HepG2 (cell line): ENCODE data around the gene ATAD2B. TPM values are rescaled to one million over a fixed set of nuclear protein-coding genes. Genes with fewer than 3 reads are reported as not detected.
A peak's percentile ranks its signal among the peaks of the same experiment; 100 is the strongest.

Experiments used
- ATAC-seq: fragments of 200-7000 bp; cut with Tn5 transposase; 3 replicates; pipeline ENCODE4 v1.9.1; 2020; ENCODE audit warnings: mild to moderate bottlenecking, moderate library complexity
- BruUV-seq: library from RNA; stranded (reverse); fragments of 400-500 nt; replicated peaks from 2 replicates; lab custom pipeline; 2021; lab: Mats Ljungman, UMichigan
- CTCF ChIA-PET: fragments of 300-600 bp; formaldehyde crosslinking; extraction: SDS; loops from one replicate; lab custom pipeline; 2021; ENCODE audit warnings: low total read pairs, inconsistent platforms, low intra/inter-chr PET ratio; lab: Yijun Ruan, JAX
- POLR2A ChIA-PET: fragments of 350-600 bp; sonication (Branson Sonifier 250); formaldehyde crosslinking; loops from one replicate; lab custom pipeline; 2020; ENCODE audit warnings: antibody characterized with exemption, inconsistent platforms; lab: Yijun Ruan, JAX
- DNase-seq: peaks from one replicate; pipeline ENCODE4 v3.0.0-alpha.2; 2015; ENCODE audit warnings: low spot score
- FAIRE-seq: peaks from 3 replicates; lab custom pipeline; 2011; peaks lifted over from hg19 to GRCh38; lab: Jason Lieb, UNC
- H2AFZ ChIP-seq: one replicate; pipeline ENCODE4 v1.6.1; 2011; ENCODE audit warnings: low read length, inconsistent platforms
- H3K27ac ChIP-seq: fragments of 300-600 bp; 3 replicates; pipeline ENCODE4 v1.8.0; 2011; ENCODE audit warnings: mixed run types, mild to moderate bottlenecking, mixed read lengths, low read length, inconsistent platforms; ENCODE audit not compliant: insufficient read depth; ENCODE audit errors: extremely low read length
- H3K27me3 ChIP-seq, 2 experiments: fragments of 200-600 bp in 1 of 2; 2 replicates in 1 of 2; 3 replicates in 1 of 2; pipeline versions ENCODE4 v1.6.0 to v1.8.0; 2011; ENCODE audit warnings: low read length in 2 of 2, mild to moderate bottlenecking in 2 of 2, moderate library complexity in 2 of 2, inconsistent platforms in 1 of 2; ENCODE audit not compliant: insufficient read depth in 2 of 2, control insufficient read depth in 1 of 2
- H3K36me3 ChIP-seq, 2 experiments: fragments of 200-600 bp in 1 of 2; replicated peaks in 1 of 2; 2 replicates in 1 of 2; 3 replicates in 1 of 2; pipeline versions ENCODE4 v1.5.1 to v1.8.0; 2011; ENCODE audit warnings: low read length in 2 of 2, inconsistent platforms in 1 of 2; ENCODE audit not compliant: insufficient read depth in 2 of 2, control insufficient read depth in 1 of 2
- H3K4me1 ChIP-seq: 2 replicates; pipeline ENCODE4 v1.5.1; 2012; ENCODE audit warnings: low read length, inconsistent platforms; ENCODE audit not compliant: insufficient read depth
- H3K4me2 ChIP-seq: 2 replicates; pipeline ENCODE4 v1.6.0; 2011; ENCODE audit warnings: low read depth, low read length, inconsistent platforms
- H3K4me3 ChIP-seq, 3 experiments: fragments of 200-600 bp in 1 of 3; sonication (generic), shearing (Covaris generic) in 1 of 3; replicated peaks in 1 of 3; 2 replicates each; pipeline ENCODE4 v1.5.1; 2011 to 2016; ENCODE audit warnings: low read length in 3 of 3, inconsistent platforms in 2 of 3, low read depth in 2 of 3, mild to moderate bottlenecking in 2 of 3, control low read depth in 1 of 3, mixed read lengths in 1 of 3; ENCODE audit not compliant: insufficient read depth in 1 of 3
- H3K79me2 ChIP-seq: one replicate; pipeline ENCODE4 v1.6.1; 2011; ENCODE audit warnings: low read length, inconsistent platforms; ENCODE audit not compliant: insufficient read depth
- H3K9ac ChIP-seq: 2 replicates; pipeline ENCODE4 v1.6.0; 2011; ENCODE audit warnings: mild to moderate bottlenecking, low read depth, low read length, inconsistent platforms; ENCODE audit not compliant: insufficient read depth
- H3K9me3 ChIP-seq: 2 replicates; pipeline ENCODE4 v1.5.1; 2012; ENCODE audit warnings: mild to moderate bottlenecking, low read length
- H4K20me1 ChIP-seq: 2 replicates; pipeline ENCODE4 v1.6.0; 2011; ENCODE audit warnings: inconsistent platforms, mild to moderate bottlenecking, low read length, moderate library complexity; ENCODE audit not compliant: insufficient read depth
- ARNT2 ChIP-seq: sonication (generic); formaldehyde crosslinking; IDR thresholded peaks from 2 replicates; pipeline ENCODE4 v1.8.0; 2022; ENCODE audit warnings: mild to moderate bottlenecking, low read depth, missing genetic modification reagents, moderate library complexity
- ATF7 ChIP-seq, 2 experiments: fragments of 450-650 bp in 1 of 2; sonication (generic) in 1 of 2; formaldehyde crosslinking in 1 of 2; IDR thresholded peaks; 2 replicates each; pipeline versions ENCODE4 v1.4.0 to v1.6.1; 2016 to 2020; ENCODE audit warnings: antibody characterized with exemption in 1 of 2, mild to moderate bottlenecking in 1 of 2, missing genetic modification reagents in 1 of 2
- HNF1B ChIP-seq: sonication (generic); formaldehyde crosslinking; IDR thresholded peaks from 2 replicates; pipeline ENCODE4 v1.5.1; 2020; ENCODE audit warnings: mild to moderate bottlenecking, moderate library complexity, missing genetic modification reagents
- JDP2 ChIP-seq: sonication (generic); formaldehyde crosslinking; IDR thresholded peaks from 2 replicates; pipeline ENCODE4 v1.8.1; 2022; ENCODE audit warnings: missing genetic modification reagents, borderline replicate concordance
- RBM39 ChIP-seq: fragments of 200-400 bp; formaldehyde crosslinking; IDR thresholded peaks from one replicate; pipeline ENCODE4 v1.6.1; 2018; ENCODE audit warnings: antibody characterized with exemption, mild to moderate bottlenecking, low read depth, low read length; ENCODE audit not compliant: poor library complexity, severe bottlenecking
- ZBTB21 ChIP-seq: sonication (generic); formaldehyde crosslinking; IDR thresholded peaks from 2 replicates; pipeline ENCODE4 v1.4.0; 2020; ENCODE audit warnings: missing genetic modification reagents
- ZBTB4 ChIP-seq: sonication (generic); formaldehyde crosslinking; IDR thresholded peaks from 2 replicates; pipeline ENCODE4 v1.4.0; 2020; ENCODE audit warnings: missing genetic modification reagents, mild to moderate bottlenecking, borderline replicate concordance
- ZFP1 ChIP-seq: IDR thresholded peaks from 2 replicates; pipeline ENCODE4 v1.6.1; 2016
- ZNF350 ChIP-seq: sonication (generic); formaldehyde crosslinking; IDR thresholded peaks from 2 replicates; pipeline ENCODE4 v1.4.0; 2020; ENCODE audit warnings: mild to moderate bottlenecking, low read depth, missing genetic modification reagents, borderline replicate concordance
- ZNF567 ChIP-seq: sonication (generic); formaldehyde crosslinking; IDR thresholded peaks from 2 replicates; pipeline ENCODE4 v1.8.1; 2023; ENCODE audit warnings: mild to moderate bottlenecking, missing genetic modification reagents, borderline replicate concordance
- ZNF75D ChIP-seq: sonication (generic); formaldehyde crosslinking; IDR thresholded peaks from 2 replicates; pipeline ENCODE4 v1.8.1; 2023; ENCODE audit warnings: missing genetic modification reagents, mild to moderate bottlenecking, borderline replicate concordance
- WGBS: methylation state at CpG from one replicate; pipeline ENCODE4 v1.1.6; 2017; ENCODE audit warnings: low lambda C conversion rate; 5-methylcytosine and 5-hydroxymethylcytosine counted together
- in situ Hi-C: cut with HindIII; loops from 2 replicates; pipeline ENCODE4 v1.10.0; 2017; ENCODE audit warnings: low pct_unique_long_range_greater_than_20kb; ENCODE audit not compliant: extremely low pct_ligation_motif_present
- intact Hi-C: fragments of 100-400 bp; cut with micrococcal nuclease; formaldehyde crosslinking; loops from one replicate; pipeline ENCODE4 v1.10.0; 2022; ENCODE audit not compliant: unreplicated experiment
- polyA plus RNA-seq, 8 experiments: library from polyadenylated mRNA; depleted of rRNA in 3 of 8; stranded (reverse) in 7 of 8; unstranded in 1 of 8; fragments of >200 nt; fragmentation: Illumina TruSeq in 4 of 8; extraction: Trizol in 4 of 8; gene quantifications; 2 replicates each; pipeline versions ENCODE4 v1.2.1 to v1.2.3, GENCODE V29; 2011 to 2016; ENCODE audit warnings: low read depth in 4 of 8, missing spikeins in 1 of 8, mixed read lengths in 1 of 8; ENCODE audit not compliant: insufficient read depth in 1 of 8
- total RNA-seq, 5 experiments: library from RNA; depleted of rRNA; stranded (reverse); fragments of >200 nt; fragmentation: Illumina TruSeq; extraction: Trizol; gene quantifications; 2 replicates each; pipeline ENCODE4 v1.2.3, GENCODE V29; 2016; ENCODE audit warnings: low read depth in 1 of 5

ATAD2B gene
- total and polyA plus RNA-seq, 2 of the 13 experiments (the other 11 are each of a cell fraction or from before 2014, with no cell fraction given): 5.3 to 22.2 TPM

- Histone ChIP-seq H3K79me2 (no peaks in the 10 kb centered on the region), H3K9ac (no peak overlapping the region), H4K20me1 (no peaks in the 10 kb centered on the region), H3K4me2 (no peak overlapping the region), H3K36me3 (peaks cover 0 to 7% of the 10 kb centered on the region in 2 experiments; a peak in 3 of 5 replicates), H3K27ac (no peak overlapping the region)
- WGBS: 97% methylated on average over 4 of the region's 4 CpGs
- POLR2A ChIA-PET: no interaction called here
- no peak for DNase-seq
- no peak for TF ChIP-seq RBM39
- peak; percentile 95 for TF ChIP-seq ZFP1 (CRISPR knock-in tag)
- TF ChIP-seq ZNF350: no peak
- TF ChIP-seq, all 625 proteins: peak for 1
- Histone ChIP-seq H3K4me1 (peaks cover 12% of the 10 kb centered on the region), H3K27me3 (no peaks in the 10 kb centered on the region), H2AFZ (no peak overlapping the region), H3K4me3 (no peak overlapping the region), H3K9me3 (peaks cover 10% of the 10 kb centered on the region; the same call in 1 of the 2 replicates)
- CTCF ChIA-PET: no interaction called here
- no peak for ATAC-seq
- no TSS peak for BruUV-seq
- intact Hi-C loops: no loop called here
- in situ Hi-C loops: no loop called here
- no peak for FAIRE-seq
Observed at GRCh38 chr2:23844905-23845304, 82.0 kb downstream of the ATAD2B start.

- ATAC-seq (peak; percentile 67; the same call in 2 of the 3 replicates), FAIRE-seq (no peak), DNase-seq (peak; percentile 28)
- no peaks in the 10 kb centered on the region for H4K20me1 ChIP-seq
- no peak overlapping the region for H3K4me2 ChIP-seq
- H3K36me3 ChIP-seq: peaks cover 0 to 6% of the 10 kb centered on the region in 2 experiments; a peak in 3 of 5 replicates
- H3K9me3 ChIP-seq: peaks cover 10% of the 10 kb centered on the region; the same call in 1 of the 2 replicates
- H3K4me1 ChIP-seq: peaks cover 12% of the 10 kb centered on the region
- H3K27ac ChIP-seq: no peak overlapping the region
- ChIA-PET POLR2A (no interaction called here), CTCF (no interaction called here)
- no TSS peak for BruUV-seq
- in situ Hi-C loops: no loop called here
- WGBS: 86% methylated on average over 7 of the region's 7 CpGs
- no peak overlapping the region for H3K4me3 ChIP-seq
- H3K79me2 ChIP-seq: no peaks in the 10 kb centered on the region
- H3K27me3 ChIP-seq: no peaks in the 10 kb centered on the region
- no peak overlapping the region for H2AFZ ChIP-seq
- H3K9ac ChIP-seq: no peak overlapping the region
- intact Hi-C loops: no loop called here
- TF ChIP-seq ZNF567 (CRISPR knock-in tag) (no peak), ZNF75D (CRISPR knock-in tag) (no peak), HNF1B (CRISPR knock-in tag) (no peak), ZBTB21 (CRISPR knock-in tag) (no peak), JDP2 (no peak), ZBTB4 (CRISPR knock-in tag) (no peak), ATF7 (IDR thresholded peaks at IDR 0.05) (no peak), ATF7 (CRISPR knock-in tag; IDR thresholded peaks at IDR 0.05) (no peak), ARNT2 (CRISPR knock-in tag) (no peak)
Observed at GRCh38 chr2:23843051-23843976, 83.6 kb downstream of the ATAD2B start.
